Neural cell (in vitro differentiated cells): ENCODE measurements around the gene LRRC61.

Experiments
- EP300 ChIP-seq: fragments of 450-650 bp; conservative IDR thresholded peaks from 2 replicates; pipeline ENCODE4 v1.6.1; 2014; ENCODE audit warnings: antibody characterized with exemption, mild to moderate bottlenecking, moderate library complexity; ENCODE audit not compliant: poor library complexity, severe bottlenecking
- EZH2 ChIP-seq: fragments of 200-600, 300-800 bp; shearing (Covaris generic), sonication (generic); IDR thresholded peaks from 2 replicates; pipeline ENCODE4 v1.6.1; 2014; ENCODE audit warnings: antibody characterized with exemption, low read length, borderline replicate concordance, mild to moderate bottlenecking; ENCODE audit not compliant: insufficient read depth, poor library complexity, severe bottlenecking
- POLR2AphosphoS5 ChIP-seq: IDR thresholded peaks from 2 replicates; pipeline ENCODE4 v1.6.1; 2012
- RAD21 ChIP-seq: fragments of 450-650 bp; conservative IDR thresholded peaks from 2 replicates; pipeline ENCODE4 v1.6.1; 2014; ENCODE audit warnings: antibody characterized with exemption, mild to moderate bottlenecking, moderate library complexity
- REST ChIP-seq: IDR thresholded peaks from 2 replicates; pipeline ENCODE4 v1.6.1; 2012; ENCODE audit warnings: borderline replicate concordance
- TAF1 ChIP-seq: IDR thresholded peaks from 2 replicates; pipeline ENCODE4 v1.6.1; 2012; ENCODE audit warnings: low read depth
- TF ChIP-seq, protein P1 (sequence below): fragments of 450-650 bp; IDR thresholded peaks from 2 replicates; pipeline ENCODE4 v1.5.1; 2014; ENCODE audit warnings: antibody characterized with exemption, mild to moderate bottlenecking, moderate library complexity; ENCODE audit not compliant: poor library complexity, severe bottlenecking

DNA sequence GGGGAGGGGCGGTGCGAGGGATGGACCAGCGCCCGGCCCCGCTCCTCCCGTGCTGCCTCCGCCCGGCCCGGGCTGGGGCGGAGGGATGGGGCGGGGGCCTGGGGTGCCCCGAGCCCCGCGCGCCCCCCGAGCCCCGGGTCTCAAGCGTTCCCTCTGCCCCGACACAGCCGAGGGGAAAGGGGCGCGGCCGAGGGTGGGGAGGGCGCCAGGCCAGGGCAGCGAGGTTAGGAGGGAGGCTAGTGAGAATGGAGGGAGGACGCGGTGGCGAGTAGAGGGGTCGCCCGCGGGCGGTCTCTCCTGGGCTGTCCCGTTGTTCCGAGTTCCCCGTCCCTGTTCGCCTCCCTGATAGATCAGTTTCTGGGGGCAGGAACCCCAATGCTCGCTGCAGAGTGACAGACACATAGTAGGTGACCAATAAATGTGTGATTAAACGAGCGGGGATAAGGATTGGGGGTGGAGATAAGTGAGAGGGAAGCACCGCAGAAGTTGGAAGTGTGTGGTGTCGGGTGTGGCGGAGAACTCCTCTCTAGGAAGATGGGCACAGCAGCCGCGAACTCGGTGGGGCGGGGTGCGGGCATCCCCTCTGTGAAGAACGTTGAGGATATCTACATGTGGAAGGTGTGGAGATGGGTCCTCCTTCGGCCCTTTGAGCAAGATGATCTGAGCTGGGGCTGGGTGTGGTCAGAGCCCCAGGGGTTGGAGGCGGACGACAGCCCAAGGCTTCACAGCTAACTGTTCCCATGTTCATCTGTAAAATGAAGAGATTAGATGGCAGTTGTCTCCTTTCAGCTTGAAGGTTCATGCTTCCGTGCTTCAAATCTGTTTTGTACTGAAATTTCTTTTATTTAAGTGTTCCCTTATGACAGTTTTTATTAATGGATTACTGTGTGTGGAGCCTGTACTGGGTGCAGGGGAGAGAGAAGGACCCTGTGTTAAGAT lies 56.6 kb downstream of the LRRC61 start:
- TF ChIP-seq, protein P1, sequence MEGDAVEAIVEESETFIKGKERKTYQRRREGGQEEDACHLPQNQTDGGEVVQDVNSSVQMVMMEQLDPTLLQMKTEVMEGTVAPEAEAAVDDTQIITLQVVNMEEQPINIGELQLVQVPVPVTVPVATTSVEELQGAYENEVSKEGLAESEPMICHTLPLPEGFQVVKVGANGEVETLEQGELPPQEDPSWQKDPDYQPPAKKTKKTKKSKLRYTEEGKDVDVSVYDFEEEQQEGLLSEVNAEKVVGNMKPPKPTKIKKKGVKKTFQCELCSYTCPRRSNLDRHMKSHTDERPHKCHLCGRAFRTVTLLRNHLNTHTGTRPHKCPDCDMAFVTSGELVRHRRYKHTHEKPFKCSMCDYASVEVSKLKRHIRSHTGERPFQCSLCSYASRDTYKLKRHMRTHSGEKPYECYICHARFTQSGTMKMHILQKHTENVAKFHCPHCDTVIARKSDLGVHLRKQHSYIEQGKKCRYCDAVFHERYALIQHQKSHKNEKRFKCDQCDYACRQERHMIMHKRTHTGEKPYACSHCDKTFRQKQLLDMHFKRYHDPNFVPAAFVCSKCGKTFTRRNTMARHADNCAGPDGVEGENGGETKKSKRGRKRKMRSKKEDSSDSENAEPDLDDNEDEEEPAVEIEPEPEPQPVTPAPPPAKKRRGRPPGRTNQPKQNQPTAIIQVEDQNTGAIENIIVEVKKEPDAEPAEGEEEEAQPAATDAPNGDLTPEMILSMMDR, result no peak
- TF ChIP-seq RAD21 (no peak), EP300 (no peak), POLR2AphosphoS5 (no peak), TAF1 (no peak), REST (no peak), EZH2 (no peak)
